Measurements from ENCODE around the gene S100A10.

The S100A10 gene

GRCh38 chr1:151993734-151994496 is at the start of gene S100A10:
S100A10 (minus strand) TSS chr1:151993859; CDS start chr1:151986230, 7,629 bp downstream.
- no peak for TF ChIP-seq ZNF274 (IDR thresholded peaks at IDR 0.05; ENCODE audit: low read depth, low read length)
- peak within 1 kb of the TSS; percentile 47; the same call in 1 of the 2 replicates for H3K4me3 ChIP-seq (ENCODE audit: low read length)

GRCh38 chr1:152042030-152042429 is 48.4 kb upstream of the S100A10 start:
- H3K4me3 ChIP-seq (ENCODE audit: low read length) = no peak overlapping the region
- no peak for TF ChIP-seq ZNF274 (IDR thresholded peaks at IDR 0.05; ENCODE audit: low read depth, low read length)

- no peak for TF ChIP-seq ZNF274 (IDR thresholded peaks at IDR 0.05; ENCODE audit: low read depth, low read length)
- no peak overlapping the region for H3K4me3 ChIP-seq (ENCODE audit: low read length)
Observed at GRCh38 chr1:152039886-152040285, 46.2 kb upstream of the S100A10 start.

- H3K4me3 ChIP-seq (ENCODE audit: low read length) = no peak overlapping the region
- no peak for TF ChIP-seq ZNF274 (IDR thresholded peaks at IDR 0.05; ENCODE audit: low read depth, low read length)
Observed at GRCh38 chr1:152039461-152039860, 45.8 kb upstream of the S100A10 start.

GRCh38 chr1:152038871-152039270 is 45.2 kb upstream of the S100A10 start:
- H3K4me3 ChIP-seq (ENCODE audit: low read length) = no peak overlapping the region
- no peak for TF ChIP-seq ZNF274 (IDR thresholded peaks at IDR 0.05; ENCODE audit: low read depth, low read length)

GRCh38 chr1:152036267-152037216 is 42.9 kb upstream of the S100A10 start, which contains the start of gene S100A11:
S100A11 (minus strand) TSS chr1:152037004; CDS start chr1:152036915, 89 bp downstream.
- peak within 1 kb of the TSS; percentile 74 for H3K4me3 ChIP-seq (ENCODE audit: low read length)
- no peak for TF ChIP-seq ZNF274 (IDR thresholded peaks at IDR 0.05; ENCODE audit: low read depth, low read length)

- TF ChIP-seq ZNF274 (IDR thresholded peaks at IDR 0.05; ENCODE audit: low read depth, low read length) = no peak
- peak overlapping the region; percentile 74 for H3K4me3 ChIP-seq (ENCODE audit: low read length)
Observed at GRCh38 chr1:152035539-152036266, 42.0 kb upstream of the S100A10 start.

GRCh38 chr1:152034654-152035538 is 41.2 kb upstream of the S100A10 start:
- TF ChIP-seq ZNF274 (IDR thresholded peaks at IDR 0.05; ENCODE audit: low read depth, low read length) = no peak
- peak overlapping the region; percentile 74; the same call in 1 of the 2 replicates for H3K4me3 ChIP-seq (ENCODE audit: low read length)

GRCh38 chr1:152034324-152034653 is 40.6 kb upstream of the S100A10 start:
- peak overlapping the region; percentile 9; the same call in 1 of the 2 replicates for H3K4me3 ChIP-seq (ENCODE audit: low read length)
- no peak for TF ChIP-seq ZNF274 (IDR thresholded peaks at IDR 0.05; ENCODE audit: low read depth, low read length)

- TF ChIP-seq ZNF274 (IDR thresholded peaks at IDR 0.05; ENCODE audit: low read depth, low read length) = no peak
- no peak overlapping the region for H3K4me3 ChIP-seq (ENCODE audit: low read length)
Observed at GRCh38 chr1:152029929-152030211, 36.2 kb upstream of the S100A10 start.

- no peak for TF ChIP-seq ZNF274 (IDR thresholded peaks at IDR 0.05; ENCODE audit: low read depth, low read length)
- no peak overlapping the region for H3K4me3 ChIP-seq (ENCODE audit: low read length)
Observed at GRCh38 chr1:152029144-152029928, 35.7 kb upstream of the S100A10 start.

- no peak for TF ChIP-seq ZNF274 (IDR thresholded peaks at IDR 0.05; ENCODE audit: low read depth, low read length)
Observed at GRCh38 chr1:152026895-152027294, 33.2 kb upstream of the S100A10 start.

GRCh38 chr1:152024223-152024622 is 30.6 kb upstream of the S100A10 start:
- H3K4me3 ChIP-seq (ENCODE audit: low read length) = no peak overlapping the region
- no peak for TF ChIP-seq ZNF274 (IDR thresholded peaks at IDR 0.05; ENCODE audit: low read depth, low read length)

More at GRCh38 chr1:152026895-152027294, 33.2 kb upstream of the S100A10 start:
- no peak overlapping the region for H3K4me3 ChIP-seq (ENCODE audit: low read length)
